ENCODE data around the gene MRPS6.

The MRPS6 gene

DNA sequence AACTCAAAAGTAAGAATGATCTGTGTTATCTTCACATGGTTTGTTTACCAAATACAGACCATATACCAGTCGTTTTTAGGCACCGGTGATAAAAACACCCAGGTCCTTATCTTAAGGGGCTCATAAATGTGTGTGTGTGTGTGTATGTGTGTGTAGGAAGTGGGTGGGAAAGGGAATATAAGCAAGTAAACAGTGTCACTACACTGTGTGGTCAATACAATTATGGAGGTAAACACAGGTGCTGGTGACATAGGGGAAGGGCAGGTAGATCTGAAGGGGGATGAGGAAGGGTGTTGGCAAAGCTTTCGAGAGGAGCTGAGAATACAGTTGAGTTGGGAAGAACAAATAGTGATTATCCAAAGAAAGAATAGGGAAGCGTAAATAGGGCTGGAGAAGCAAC is 19.1 kb upstream of the MRPS6 start:
- no peak overlapping the region for H3K27ac ChIP-seq (ENCODE audit: low read length)
- H3K4me2 ChIP-seq (ENCODE audit: low read length): no peak overlapping the region
- H3K27me3 ChIP-seq (ENCODE audit: low read depth, low read length): no peaks in the 10 kb centered on the region
- H3K9ac ChIP-seq (ENCODE audit: low read length): no peak overlapping the region
- H2AFZ ChIP-seq (ENCODE audit: low read depth, low read length): no peak overlapping the region
- TF ChIP-seq, protein P1, sequence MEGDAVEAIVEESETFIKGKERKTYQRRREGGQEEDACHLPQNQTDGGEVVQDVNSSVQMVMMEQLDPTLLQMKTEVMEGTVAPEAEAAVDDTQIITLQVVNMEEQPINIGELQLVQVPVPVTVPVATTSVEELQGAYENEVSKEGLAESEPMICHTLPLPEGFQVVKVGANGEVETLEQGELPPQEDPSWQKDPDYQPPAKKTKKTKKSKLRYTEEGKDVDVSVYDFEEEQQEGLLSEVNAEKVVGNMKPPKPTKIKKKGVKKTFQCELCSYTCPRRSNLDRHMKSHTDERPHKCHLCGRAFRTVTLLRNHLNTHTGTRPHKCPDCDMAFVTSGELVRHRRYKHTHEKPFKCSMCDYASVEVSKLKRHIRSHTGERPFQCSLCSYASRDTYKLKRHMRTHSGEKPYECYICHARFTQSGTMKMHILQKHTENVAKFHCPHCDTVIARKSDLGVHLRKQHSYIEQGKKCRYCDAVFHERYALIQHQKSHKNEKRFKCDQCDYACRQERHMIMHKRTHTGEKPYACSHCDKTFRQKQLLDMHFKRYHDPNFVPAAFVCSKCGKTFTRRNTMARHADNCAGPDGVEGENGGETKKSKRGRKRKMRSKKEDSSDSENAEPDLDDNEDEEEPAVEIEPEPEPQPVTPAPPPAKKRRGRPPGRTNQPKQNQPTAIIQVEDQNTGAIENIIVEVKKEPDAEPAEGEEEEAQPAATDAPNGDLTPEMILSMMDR (IDR thresholded peaks at IDR 0.05; ENCODE audit: low read depth, low read length): no peak
- no peak for TF ChIP-seq EZH2phosphoT487 (IDR thresholded peaks at IDR 0.05; ENCODE audit: low read depth)
- no peaks in the 10 kb centered on the region for H3K9me3 ChIP-seq (ENCODE audit: insufficient read depth, low read length)
- H4K20me1 ChIP-seq (ENCODE audit: insufficient read depth, low read length): no peaks in the 10 kb centered on the region
- H3K36me3 ChIP-seq (replicated peaks; ENCODE audit: low read depth, low read length): no peaks in the 10 kb centered on the region
- no peak overlapping the region for H3K4me3 ChIP-seq (ENCODE audit: low read length)
- no peaks in the 10 kb centered on the region for H3K4me1 ChIP-seq (ENCODE audit: low read length)
- no peaks in the 10 kb centered on the region for H3K79me2 ChIP-seq (ENCODE audit: low read length)

DNA sequence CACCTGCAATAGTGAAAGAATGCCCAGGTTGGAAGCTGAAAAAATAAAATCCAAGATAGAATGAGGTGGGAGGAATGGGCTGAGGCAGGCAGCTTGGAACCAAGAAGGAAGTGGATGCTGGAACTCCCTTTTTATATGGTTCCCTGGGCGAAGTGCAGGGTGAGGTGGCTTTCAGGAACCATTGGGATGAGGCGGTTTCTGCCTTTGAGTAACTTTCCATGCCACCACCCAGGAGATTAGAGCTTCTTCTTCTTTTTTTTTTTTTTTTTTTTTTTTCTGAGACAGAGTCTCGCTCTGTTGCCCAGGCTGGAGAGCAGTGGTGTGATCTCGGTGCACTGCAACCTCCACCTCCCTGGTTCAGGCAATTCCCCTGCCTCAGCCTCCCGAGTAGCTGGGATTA is 17.8 kb upstream of the MRPS6 start:
- H3K4me3 ChIP-seq (ENCODE audit: low read length): no peak overlapping the region
- no peaks in the 10 kb centered on the region for H3K36me3 ChIP-seq (replicated peaks; ENCODE audit: low read depth, low read length)
- H2AFZ ChIP-seq (ENCODE audit: low read depth, low read length): no peak overlapping the region
- no peaks in the 10 kb centered on the region for H3K9me3 ChIP-seq (ENCODE audit: insufficient read depth, low read length)
- no peaks in the 10 kb centered on the region for H3K4me1 ChIP-seq (ENCODE audit: low read length)
- H3K27ac ChIP-seq (ENCODE audit: low read length): no peak overlapping the region
- no peaks in the 10 kb centered on the region for H3K79me2 ChIP-seq (ENCODE audit: low read length)
- no peaks in the 10 kb centered on the region for H4K20me1 ChIP-seq (ENCODE audit: insufficient read depth, low read length)
- TF ChIP-seq, protein P1 (IDR thresholded peaks at IDR 0.05; ENCODE audit: low read depth, low read length): no peak
- no peak for TF ChIP-seq EZH2phosphoT487 (IDR thresholded peaks at IDR 0.05; ENCODE audit: low read depth)
- no peak overlapping the region for H3K9ac ChIP-seq (ENCODE audit: low read length)
- no peaks in the 10 kb centered on the region for H3K27me3 ChIP-seq (ENCODE audit: low read depth, low read length)
- H3K4me2 ChIP-seq (ENCODE audit: low read length): no peak overlapping the region

DNA sequence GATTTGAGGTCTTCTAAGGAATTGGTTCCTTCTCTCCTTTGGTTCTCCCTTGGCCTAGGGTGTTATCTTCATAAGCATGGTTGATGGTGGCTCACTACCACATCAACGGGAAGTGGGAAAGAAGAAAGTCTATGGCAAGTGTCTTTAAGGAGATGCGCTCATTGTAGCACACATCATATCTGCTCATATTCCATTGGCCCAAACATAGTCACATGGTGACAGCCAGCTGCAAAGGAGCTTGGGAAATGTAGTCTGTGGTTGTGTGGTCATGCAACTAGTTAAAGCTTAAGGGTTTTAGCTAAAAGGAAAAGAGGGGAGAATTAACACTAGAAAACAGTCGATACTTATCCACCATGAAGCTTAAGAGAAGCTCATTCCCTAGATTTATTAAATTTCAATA is 11.4 kb upstream of the MRPS6 start:
- no peak overlapping the region for H3K4me3 ChIP-seq (ENCODE audit: low read length)
- H3K9me3 ChIP-seq (ENCODE audit: insufficient read depth, low read length): no peaks in the 10 kb centered on the region
- no peak overlapping the region for H3K27ac ChIP-seq (ENCODE audit: low read length)
- H2AFZ ChIP-seq (ENCODE audit: low read depth, low read length): peak overlapping the region; percentile 54; the same call in 1 of the 2 replicates
- H3K27me3 ChIP-seq (ENCODE audit: low read depth, low read length): no peaks in the 10 kb centered on the region; the same call in 1 of the 2 replicates
- H3K9ac ChIP-seq (ENCODE audit: low read length): no peak overlapping the region
- peak overlapping the region; percentile 27; the same call in 1 of the 2 replicates for H3K4me2 ChIP-seq (ENCODE audit: low read length)
- no peaks in the 10 kb centered on the region for H3K36me3 ChIP-seq (replicated peaks; ENCODE audit: low read depth, low read length)
- no peaks in the 10 kb centered on the region for H3K4me1 ChIP-seq (ENCODE audit: low read length)
- H4K20me1 ChIP-seq (ENCODE audit: insufficient read depth, low read length): no peaks in the 10 kb centered on the region
- TF ChIP-seq, protein P1 (IDR thresholded peaks at IDR 0.05; ENCODE audit: low read depth, low read length): no peak
- no peak for TF ChIP-seq EZH2phosphoT487 (IDR thresholded peaks at IDR 0.05; ENCODE audit: low read depth)
- no peaks in the 10 kb centered on the region for H3K79me2 ChIP-seq (ENCODE audit: low read length)

DNA sequence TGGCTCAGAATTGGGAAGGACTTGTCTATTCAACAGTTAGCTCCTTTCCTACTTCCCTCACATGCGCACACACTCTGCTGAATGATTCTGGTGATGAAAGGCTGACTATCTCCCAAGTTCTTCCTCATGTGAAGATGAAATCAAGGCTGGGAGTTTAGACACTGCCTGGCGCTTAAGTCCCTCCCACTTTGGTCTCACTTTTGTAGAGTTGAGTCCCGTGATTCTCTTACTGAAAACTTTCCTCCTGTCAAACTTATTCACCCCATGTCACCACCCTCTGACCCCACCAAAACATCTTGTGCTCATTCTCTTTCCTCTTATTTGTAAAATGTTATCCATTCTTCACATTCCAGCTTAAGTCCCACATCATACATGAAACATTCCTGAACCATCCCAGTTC is 8.4 kb upstream of the MRPS6 start:
- Histone ChIP-seq H3K4me2 (ENCODE audit: low read length) (no peak overlapping the region), H3K79me2 (ENCODE audit: low read length) (no peaks in the 10 kb centered on the region), H3K36me3 (replicated peaks; ENCODE audit: low read depth, low read length) (no peaks in the 10 kb centered on the region), H3K9me3 (ENCODE audit: insufficient read depth, low read length) (no peaks in the 10 kb centered on the region), H3K4me1 (ENCODE audit: low read length) (peaks cover 6% of the 10 kb centered on the region; the same call in 1 of the 2 replicates), H4K20me1 (ENCODE audit: insufficient read depth, low read length) (no peaks in the 10 kb centered on the region), H3K27me3 (ENCODE audit: low read depth, low read length) (no peaks in the 10 kb centered on the region; the same call in 1 of the 2 replicates), H2AFZ (ENCODE audit: low read depth, low read length) (no peak overlapping the region), H3K9ac (ENCODE audit: low read length) (no peak overlapping the region), H3K27ac (ENCODE audit: low read length) (no peak overlapping the region), H3K4me3 (ENCODE audit: low read length) (no peak overlapping the region)
- TF ChIP-seq, protein P1 (IDR thresholded peaks at IDR 0.05; ENCODE audit: low read depth, low read length): no peak
- TF ChIP-seq EZH2phosphoT487 (IDR thresholded peaks at IDR 0.05; ENCODE audit: low read depth): no peak
